ENCODE measurements around the gene CROT.

The CROT gene

GRCh38 chr7:87424075-87424474 lies 78.6 kb downstream of the CROT start:
- no peak for DNase-seq
- no peaks in the 10 kb centered on the region for H3K4me1 Mint-ChIP-seq
- no peaks in the 10 kb centered on the region for H3K9me3 Mint-ChIP-seq
- H3K27me3 Mint-ChIP-seq, result peaks cover 11% of the 10 kb centered on the region
- ATAC-seq, result no peak
- H3K4me3 Mint-ChIP-seq, result no peak overlapping the region
- no peak overlapping the region for H3K27ac Mint-ChIP-seq

GRCh38 chr7:87426160-87426559 lies 80.7 kb downstream of the CROT start:
- no peaks in the 10 kb centered on the region for H3K9me3 Mint-ChIP-seq
- H3K4me3 Mint-ChIP-seq, result no peak overlapping the region
- DNase-seq, result no peak
- H3K27ac Mint-ChIP-seq, result no peak overlapping the region
- peaks cover 11% of the 10 kb centered on the region for H3K27me3 Mint-ChIP-seq
- ATAC-seq, result no peak
- no peaks in the 10 kb centered on the region for H3K4me1 Mint-ChIP-seq

GRCh38 chr7:87427288-87427687 lies 81.8 kb downstream of the CROT start:
- DNase-seq (no peak), ATAC-seq (no peak)
- Mint-ChIP-seq H3K4me3 (no peak overlapping the region), H3K9me3 (no peaks in the 10 kb centered on the region), H3K27ac (no peak overlapping the region), H3K4me1 (no peaks in the 10 kb centered on the region), H3K27me3 (peaks cover 11% of the 10 kb centered on the region)

DNA sequence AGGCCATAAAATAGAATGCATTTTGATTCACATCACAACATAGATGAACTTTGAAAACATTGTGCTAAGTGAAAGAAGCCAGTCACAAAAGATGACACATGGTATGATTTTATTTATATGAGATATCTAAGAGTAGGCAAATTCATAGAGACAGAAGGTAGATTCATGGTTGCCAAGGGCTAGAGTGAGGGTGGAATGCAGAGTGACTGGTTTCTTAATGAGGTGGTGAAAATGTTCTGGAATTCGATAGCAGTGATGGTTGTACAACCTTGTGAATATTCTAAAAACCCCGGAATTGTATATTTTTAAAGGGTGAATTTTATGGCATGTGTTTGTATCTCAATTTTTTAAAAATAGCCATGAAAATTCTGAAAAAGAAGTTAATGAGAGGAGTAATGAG lies 87.1 kb downstream of the CROT start:
- H3K4me3 Mint-ChIP-seq, result no peak overlapping the region
- H3K27ac Mint-ChIP-seq, result no peak overlapping the region
- peaks cover 8% of the 10 kb centered on the region for H3K27me3 Mint-ChIP-seq
- DNase-seq (no peak), ATAC-seq (no peak)
- H3K9me3 Mint-ChIP-seq, result no peaks in the 10 kb centered on the region
- peaks cover 6% of the 10 kb centered on the region for H3K4me1 Mint-ChIP-seq

- Mint-ChIP-seq H3K4me3 (no peak overlapping the region), H3K27me3 (no peaks in the 10 kb centered on the region), H3K27ac (no peak overlapping the region), H3K9me3 (no peaks in the 10 kb centered on the region), H3K4me1 (peaks cover 6% of the 10 kb centered on the region)
- DNase-seq (no peak), ATAC-seq (peak; percentile 58)
These were observed 90.1 kb downstream of the CROT start for GRCh38 chr7:87435546-87435945.

DNA sequence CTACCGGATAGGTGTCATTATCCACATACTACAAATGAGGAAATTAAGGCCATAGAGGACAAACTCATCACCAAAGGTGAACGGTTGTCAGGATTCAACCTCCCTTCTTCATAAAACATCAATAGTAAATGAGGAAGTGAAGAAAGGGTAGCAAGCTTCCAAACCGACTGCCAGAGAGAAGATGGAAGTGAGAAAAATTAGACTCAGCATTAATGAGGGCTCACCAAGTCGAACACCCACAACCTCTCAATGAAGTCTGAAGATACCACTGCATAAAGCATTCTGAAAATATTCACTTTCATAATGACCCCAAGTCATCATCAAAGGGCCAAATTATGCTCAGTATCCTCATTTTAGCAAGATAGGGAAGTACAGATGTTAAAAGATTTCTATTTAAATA lies 100.4 kb downstream of the CROT start:
- no peak overlapping the region for H3K27ac Mint-ChIP-seq
- H3K27me3 Mint-ChIP-seq, result peaks cover 10% of the 10 kb centered on the region
- H3K4me1 Mint-ChIP-seq, result peaks cover 6% of the 10 kb centered on the region
- H3K9me3 Mint-ChIP-seq, result no peaks in the 10 kb centered on the region
- no peak for ATAC-seq
- no peak for DNase-seq
- no peak overlapping the region for H3K4me3 Mint-ChIP-seq

DNA sequence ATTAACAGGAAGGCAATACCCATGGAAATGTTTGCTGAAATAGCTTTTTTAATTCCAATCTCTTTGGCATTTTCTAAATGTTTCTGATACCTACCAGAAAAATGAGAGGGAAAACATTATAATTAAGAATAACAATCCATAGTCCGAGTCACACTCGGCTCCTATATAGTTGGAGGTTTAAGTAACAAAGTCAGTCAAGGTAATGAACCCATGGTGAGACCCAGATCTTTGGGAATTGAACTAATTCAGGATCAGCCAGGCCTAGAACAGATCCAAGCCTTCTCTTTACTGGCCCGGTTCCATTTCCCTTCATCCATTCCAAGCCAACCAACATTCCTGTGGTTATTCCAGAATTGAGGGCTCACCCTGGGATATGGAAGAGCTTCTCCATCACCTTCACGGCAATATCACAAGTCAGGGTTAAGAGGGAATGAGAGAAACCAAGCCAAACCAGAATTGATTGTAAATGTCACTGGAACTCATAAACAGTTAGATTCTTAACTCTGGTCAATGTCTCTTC lies 101.7 kb downstream of the CROT start:
- no peak overlapping the region for H3K4me3 Mint-ChIP-seq
- H3K9me3 Mint-ChIP-seq, result no peaks in the 10 kb centered on the region
- peaks cover 6% of the 10 kb centered on the region for H3K4me1 Mint-ChIP-seq
- H3K27ac Mint-ChIP-seq, result no peak overlapping the region
- no peak for ATAC-seq
- peaks cover 10% of the 10 kb centered on the region for H3K27me3 Mint-ChIP-seq
- DNase-seq, result no peak

- Mint-ChIP-seq H3K27me3 (peaks cover 10% of the 10 kb centered on the region), H3K4me1 (peaks cover 6% of the 10 kb centered on the region), H3K27ac (no peak overlapping the region), H3K4me3 (no peak overlapping the region), H3K9me3 (no peaks in the 10 kb centered on the region)
- no peak for ATAC-seq
- no peak for DNase-seq
These were observed 102.9 kb downstream of the CROT start for GRCh38 chr7:87448388-87448787.

Measured in stimulated activated naive CD8-positive, alpha-beta T cell treated with anti-CD3 and anti-CD28 coated beads, Interleukin-15, amount 100 ng/mL, for 72 hours (primary cell).